GM13976 (cell line): ENCODE measurements around the gene TBC1D22A.

Experiments used
- DNase-seq: peaks from one replicate; pipeline ENCODE4 v3.0.0; 2012; ENCODE audit warnings: low spot score
- CTCF ChIP-seq: IDR thresholded peaks from 2 replicates; pipeline ENCODE4 v1.5.1; 2012; ENCODE audit warnings: borderline replicate concordance, mild to moderate bottlenecking; ENCODE audit not compliant: insufficient read depth; ENCODE audit errors: extremely low read depth, missing control alignments, control extremely low read depth
- in situ Hi-C: fragments of 300-500 bp; cut with MboI; formaldehyde crosslinking; loops from one replicate; pipeline ENCODE4 v1.12.0; 2022; ENCODE audit warnings: low sequenced_read_pairs, mixed read lengths, inconsistent platforms; ENCODE audit not compliant: unreplicated experiment

TBC1D22A gene

DNA sequence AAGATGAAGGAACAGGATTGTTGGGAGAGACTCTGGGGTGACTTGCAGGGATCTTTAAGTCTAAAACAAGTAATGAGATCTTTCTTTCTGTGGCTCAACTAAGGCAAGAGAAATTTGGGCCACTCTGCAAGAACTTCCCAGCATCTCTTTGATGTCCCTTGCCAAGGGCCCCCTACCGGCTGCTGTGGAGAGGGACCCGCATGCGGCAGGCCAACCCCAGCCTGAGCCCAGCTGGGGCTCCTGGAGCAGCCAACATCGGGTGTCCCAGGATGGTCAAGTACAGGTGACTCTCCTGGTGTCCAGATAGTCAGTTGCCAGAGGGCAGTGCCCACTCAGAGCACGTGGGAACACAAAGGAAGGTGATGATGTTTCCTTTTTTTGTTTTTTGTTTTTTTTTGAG is 363.2 kb downstream of the TBC1D22A start:
- in situ Hi-C loops = no loop called here
- no peak for DNase-seq
- no peak for TF ChIP-seq CTCF

DNA sequence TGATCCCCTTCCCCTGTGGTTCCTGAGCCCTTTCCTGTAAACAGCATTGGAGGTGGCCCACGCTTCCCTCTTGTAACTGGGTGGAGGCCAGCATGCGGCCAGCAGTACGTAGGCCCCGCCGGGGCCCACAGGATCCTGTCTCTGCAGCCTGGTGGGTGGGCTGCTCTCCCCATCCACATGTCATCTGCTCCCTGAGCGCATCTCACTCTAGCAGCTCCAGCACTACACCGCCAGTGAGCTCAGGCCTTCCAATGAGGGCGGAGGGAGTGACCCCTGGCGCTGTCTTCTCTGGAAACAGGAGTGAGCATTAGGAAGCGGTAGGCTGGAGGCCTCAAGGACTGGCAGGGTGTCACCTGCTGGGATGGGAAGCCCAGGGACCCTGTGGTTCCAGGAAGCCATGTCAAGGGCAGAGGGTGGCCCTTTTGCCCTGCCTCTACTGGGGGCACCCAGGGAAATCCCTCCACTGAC is 363.9 kb downstream of the TBC1D22A start:
- DNase-seq = no peak
- in situ Hi-C loops = no loop called here
- TF ChIP-seq CTCF = no peak

DNA sequence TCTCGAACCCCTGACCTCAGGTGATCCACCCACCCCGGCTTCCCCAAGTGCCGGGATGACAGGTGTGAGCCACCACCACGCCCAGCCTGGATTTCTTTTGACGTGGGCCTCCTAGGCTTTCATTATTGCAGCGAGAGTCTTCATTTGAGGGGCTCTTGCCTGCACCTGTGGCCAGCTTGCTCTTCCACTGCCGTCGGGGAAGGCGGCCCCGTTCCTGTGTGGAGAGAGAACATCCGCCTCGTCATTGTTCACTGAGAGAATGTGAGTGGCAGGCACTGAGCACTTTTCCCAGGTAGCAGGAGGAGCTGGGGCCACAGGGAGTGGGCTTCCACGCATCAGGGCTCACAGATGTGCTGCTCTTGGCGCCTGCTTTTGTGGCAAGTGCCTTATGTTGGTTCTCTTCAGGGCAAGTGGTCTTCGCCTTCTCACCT is 365.0 kb downstream of the TBC1D22A start:
- DNase-seq = no peak
- in situ Hi-C loops = no loop called here

GRCh38 chr22:47128216-47128615 is 365.8 kb downstream of the TBC1D22A start:
- no peak for DNase-seq
- TF ChIP-seq CTCF = no peak
- in situ Hi-C loops = no loop called here

More for the DNA sequence above, 365.0 kb downstream of the TBC1D22A start:
- TF ChIP-seq CTCF = no peak

DNA sequence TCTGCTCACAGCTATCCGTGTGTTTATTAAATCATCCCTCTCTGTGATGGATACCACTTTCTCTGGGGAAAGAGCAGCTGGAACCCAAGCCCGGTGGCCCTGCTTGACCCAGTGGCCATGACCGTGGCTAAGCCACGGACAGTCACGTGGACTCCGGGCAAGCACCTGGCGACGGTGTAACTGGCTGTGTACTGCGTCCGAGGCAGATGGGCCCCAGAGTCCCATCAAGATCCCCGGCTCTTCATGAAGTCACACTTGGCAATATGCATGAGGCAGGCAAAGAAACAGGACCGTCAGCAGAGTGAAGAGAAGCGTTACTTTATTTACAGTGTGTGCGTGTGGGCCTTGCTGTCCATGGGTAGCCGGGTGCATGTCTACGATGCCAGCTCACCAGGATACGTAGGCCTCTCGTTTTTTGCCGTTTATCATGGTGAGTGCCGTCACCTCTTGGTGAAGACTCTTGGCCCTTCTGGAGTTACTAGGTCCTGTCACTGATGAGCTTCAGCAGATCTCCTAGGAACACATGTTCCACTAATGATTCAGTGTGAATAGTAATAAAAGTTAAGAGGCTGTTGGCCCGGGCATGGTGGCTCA is 366.3 kb downstream of the TBC1D22A start:
- in situ Hi-C loops = no loop called here
- TF ChIP-seq CTCF = no peak
- no peak for DNase-seq

- in situ Hi-C loops = no loop called here
- no peak for DNase-seq
- TF ChIP-seq CTCF = no peak
These were observed 367.6 kb downstream of the TBC1D22A start for GRCh38 chr22:47129902-47130635.
